Spleen (tissue), 7 donors: Measurements from ENCODE around the gene PRM3.
A peak's percentile ranks its signal among the peaks of the same experiment; 100 is the strongest.

ENCODE experiments used
- CTCF ChIP-seq, 11 experiments: fragments of 200-600 bp in 7 of 11; fragments of 450-650 bp in 4 of 11; sonication (generic) in 4 of 11; IDR thresholded peaks in 8 of 11; conservative IDR thresholded peaks in 3 of 11; 1 replicate in 7 of 11; 2 replicates in 4 of 11; pipeline versions ENCODE4 v1.4.0 to v1.8.0; 2016 to 2021; ENCODE audit warnings: antibody characterized with exemption in 11 of 11, inconsistent platforms in 4 of 11, mild to moderate bottlenecking in 1 of 11
- POLR2A ChIP-seq, 3 donors: fragments of 450-650 bp; IDR thresholded peaks; one replicate each; pipeline ENCODE4 v1.5.1; 2017; ENCODE audit warnings: antibody characterized with exemption in 3 of 3, mild to moderate bottlenecking in 1 of 3
- POLR2AphosphoS5 ChIP-seq, 3 donors: sonication (generic); formaldehyde crosslinking; IDR thresholded peaks; one replicate each; pipeline ENCODE4 v1.5.1; 2017; ENCODE audit warnings: antibody characterized with exemption in 3 of 3
- donor health status: DM: no; HTN: no; CAD: no; lungs with moderate emphysema.
- donor health status: DM: no; HTN: no; CAD: no.
- donor health status: DM: no; HTN: no; CAD: no.

GRCh38 chr16:11236461-11237254 lies 36.8 kb downstream of the PRM3 start:
- TF ChIP-seq CTCF (IDR thresholded peaks at IDR 0.05 in 8 of 11, conservative IDR thresholded peaks at IDR 0.05 in 3 of 11) = no peak
- TF ChIP-seq POLR2AphosphoS5 (IDR thresholded peaks at IDR 0.05) = peak in 1 of 3 donors; percentile 29
- no peak for TF ChIP-seq POLR2A (IDR thresholded peaks at IDR 0.05)
